HepG2 (cell line): ENCODE data around the gene AHCYL2. TPM values are rescaled to one million over a fixed set of nuclear protein-coding genes. Genes with fewer than 3 reads are reported as not detected.

Source experiments
- ARID3A ChIP-seq: IDR thresholded peaks from 2 replicates; pipeline ENCODE4 v1.6.1; 2012; ENCODE audit warnings: low read depth, low read length, improper control_type of control experiment
- ATF2 ChIP-seq: sonication (generic); formaldehyde crosslinking; IDR thresholded peaks from 2 replicates; pipeline ENCODE4 v1.4.0; 2020; ENCODE audit warnings: missing genetic modification reagents
- FOXA3 ChIP-seq: IDR thresholded peaks from 2 replicates; pipeline ENCODE4 v1.6.1; 2016; ENCODE audit warnings: missing genetic modification reagents, missing compliant biosample characterization
- FOXK1 ChIP-seq: sonication (generic); formaldehyde crosslinking; IDR thresholded peaks from 2 replicates; pipeline ENCODE4 v1.4.0; 2020; ENCODE audit warnings: low read depth, missing genetic modification reagents, borderline replicate concordance
- KMT2A ChIP-seq: sonication (generic); formaldehyde crosslinking; IDR thresholded peaks from 2 replicates; pipeline ENCODE4 v1.4.0; 2020; ENCODE audit warnings: missing genetic modification reagents
- MYC ChIP-seq: sonication (generic); formaldehyde crosslinking; IDR thresholded peaks from 2 replicates; pipeline ENCODE4 v1.9.0; 2021; ENCODE audit warnings: missing genetic modification reagents, borderline replicate concordance
- NR0B2 ChIP-seq: sonication (generic); formaldehyde crosslinking; IDR thresholded peaks from 2 replicates; pipeline ENCODE4 v1.4.0; 2020; ENCODE audit warnings: mild to moderate bottlenecking, missing genetic modification reagents
- RAD21 ChIP-seq: fragments of 450-650 bp; formaldehyde crosslinking; IDR thresholded peaks from 2 replicates; pipeline ENCODE4 v1.5.0; 2020; ENCODE audit warnings: mild to moderate bottlenecking
- RXRB ChIP-seq: IDR thresholded peaks from 2 replicates; pipeline ENCODE4 v1.6.1; 2016; ENCODE audit warnings: borderline replicate concordance, missing genetic modification reagents, missing compliant biosample characterization
- SALL2 ChIP-seq: sonication (generic); formaldehyde crosslinking; IDR thresholded peaks from 2 replicates; pipeline ENCODE4 v1.8.1; 2023; ENCODE audit warnings: mild to moderate bottlenecking, missing genetic modification reagents, inconsistent platforms
- SCMH1 ChIP-seq: sonication (generic); formaldehyde crosslinking; IDR thresholded peaks from 2 replicates; pipeline ENCODE4 v1.9.0; 2021; ENCODE audit warnings: missing genetic modification reagents, mild to moderate bottlenecking, borderline replicate concordance
- SP1 ChIP-seq, 2 experiments: fragments of 450-650 bp in 1 of 2; sonication (generic) in 1 of 2; formaldehyde crosslinking in 1 of 2; IDR thresholded peaks; 2 replicates each; pipeline versions ENCODE4 v1.4.0 to v1.6.1; 2016 to 2020; ENCODE audit warnings: missing genetic modification reagents in 1 of 2
- SSRP1 ChIP-seq: IDR thresholded peaks from 2 replicates; pipeline ENCODE4 v1.6.1; 2016; ENCODE audit warnings: control low read depth
- USF2 ChIP-seq, 2 experiments: sonication (generic) in 1 of 2; formaldehyde crosslinking in 1 of 2; IDR thresholded peaks; 2 replicates each; pipeline versions ENCODE4 v1.5.1 to v1.6.1; 2011 to 2020; ENCODE audit warnings: borderline replicate concordance in 1 of 2, low read depth in 1 of 2, low read length in 1 of 2, mild to moderate bottlenecking in 1 of 2, missing genetic modification reagents in 1 of 2, moderate library complexity in 1 of 2
- ZFP36L2 ChIP-seq: sonication (generic); formaldehyde crosslinking; IDR thresholded peaks from 2 replicates; pipeline ENCODE4 v1.4.0; 2020; ENCODE audit warnings: missing genetic modification reagents
- ZMYM4 ChIP-seq: sonication (generic); formaldehyde crosslinking; IDR thresholded peaks from 2 replicates; pipeline ENCODE4 v1.8.1; 2023; ENCODE audit warnings: mild to moderate bottlenecking, missing genetic modification reagents
- ZNF362 ChIP-seq: sonication (generic); formaldehyde crosslinking; IDR thresholded peaks from 2 replicates; pipeline ENCODE4 v1.4.0; 2020; ENCODE audit warnings: missing genetic modification reagents, mild to moderate bottlenecking, borderline replicate concordance
- ZNF550 ChIP-seq: sonication (generic); formaldehyde crosslinking; IDR thresholded peaks from 2 replicates; pipeline ENCODE4 v1.4.0; 2020; ENCODE audit warnings: mild to moderate bottlenecking, missing genetic modification reagents, borderline replicate concordance
- ZNF747 ChIP-seq: sonication (generic); formaldehyde crosslinking; IDR thresholded peaks from 2 replicates; pipeline ENCODE4 v1.8.1; 2023; ENCODE audit warnings: missing genetic modification reagents, mild to moderate bottlenecking, borderline replicate concordance
- ZNF782 ChIP-seq: sonication (generic); formaldehyde crosslinking; IDR thresholded peaks from 2 replicates; pipeline ENCODE4 v1.4.0; 2020; ENCODE audit warnings: missing genetic modification reagents, mild to moderate bottlenecking, borderline replicate concordance
- ZNF878 ChIP-seq: sonication (generic); formaldehyde crosslinking; IDR thresholded peaks from 2 replicates; pipeline ENCODE4 v1.8.1; 2023; ENCODE audit warnings: mild to moderate bottlenecking, missing genetic modification reagents, moderate library complexity
- ZNF883 ChIP-seq: sonication (generic); formaldehyde crosslinking; IDR thresholded peaks from 2 replicates; pipeline ENCODE4 v1.5.1; 2020; ENCODE audit warnings: mild to moderate bottlenecking, missing genetic modification reagents; ENCODE audit errors: not compliant biosample characterization
- polyA plus RNA-seq, 8 experiments: library from polyadenylated mRNA; depleted of rRNA in 3 of 8; stranded (reverse) in 7 of 8; unstranded in 1 of 8; fragments of >200 nt; fragmentation: Illumina TruSeq in 4 of 8; extraction: Trizol in 4 of 8; gene quantifications; 2 replicates each; pipeline versions ENCODE4 v1.2.1 to v1.2.3, GENCODE V29; 2011 to 2016; ENCODE audit warnings: low read depth in 4 of 8, missing spikeins in 1 of 8, mixed read lengths in 1 of 8; ENCODE audit not compliant: insufficient read depth in 1 of 8
- total RNA-seq, 5 experiments: library from RNA; depleted of rRNA; stranded (reverse); fragments of >200 nt; fragmentation: Illumina TruSeq; extraction: Trizol; gene quantifications; 2 replicates each; pipeline ENCODE4 v1.2.3, GENCODE V29; 2016; ENCODE audit warnings: low read depth in 1 of 5

The AHCYL2 gene
- total and polyA plus RNA-seq, 2 of the 13 experiments (the other 11 are each of a cell fraction or from before 2014, with no cell fraction given), result 9.5 to 14.7 TPM

- TF ChIP-seq MYC (no peak), FOXA3 (CRISPR knock-in tag) (0 out of 2 replicates have a peak, but pooled peaks have one; percentile 14), ZNF782 (no peak), SCMH1 (CRISPR knock-in tag) (no peak), RXRB (peak; percentile 41; the same call in 1 of the 2 replicates), ZNF550 (CRISPR knock-in tag) (no peak), RAD21 (CRISPR knock-in tag) (peak; percentile 90), ARID3A (0 out of 2 replicates have a peak, but pooled peaks have one; percentile 44), SALL2 (CRISPR knock-in tag) (no peak), ZNF878 (CRISPR knock-in tag) (no peak), FOXK1 (CRISPR knock-in tag) (no peak), KMT2A (0 out of 2 replicates have a peak, but pooled peaks have one; percentile 32), ZMYM4 (peak; percentile 67), ZNF747 (no peak), SSRP1 (CRISPR knock-in tag) (0 out of 2 replicates have a peak, but pooled peaks have one; percentile 43), ZNF362 (CRISPR knock-in tag) (peak; percentile 60; the same call in 1 of the 2 replicates), NR0B2 (CRISPR knock-in tag) (no peak), SP1 (IDR thresholded peaks at IDR 0.05) (no peak), SP1 (CRISPR knock-in tag; IDR thresholded peaks at IDR 0.05) (peak; percentile 32; the same call in 1 of the 2 replicates), ATF2 (CRISPR knock-in tag) (0 out of 2 replicates have a peak, but pooled peaks have one; percentile 22), ZFP36L2 (CRISPR knock-in tag) (no peak), USF2 (IDR thresholded peaks at IDR 0.05; ENCODE audit: low read depth, low read length) (no peak), USF2 (CRISPR knock-in tag; IDR thresholded peaks at IDR 0.05; ENCODE audit: borderline replicate concordance) (no peak), ZNF883 (CRISPR knock-in tag) (no peak)
Measured at GRCh38 chr7:129218514-129219062, 6.2 kb upstream of the AHCYL2 start (continued).
